Measurements from ENCODE around the gene FAM107B.
A peak's percentile ranks its signal among the peaks of the same experiment; 100 is the strongest.
"Not testable (repeated sequence)": the region's sequence is repeated elsewhere in the genome, so short reads cannot be mapped to it uniquely, and the experiment has no call there.

The FAM107B gene

DNA sequence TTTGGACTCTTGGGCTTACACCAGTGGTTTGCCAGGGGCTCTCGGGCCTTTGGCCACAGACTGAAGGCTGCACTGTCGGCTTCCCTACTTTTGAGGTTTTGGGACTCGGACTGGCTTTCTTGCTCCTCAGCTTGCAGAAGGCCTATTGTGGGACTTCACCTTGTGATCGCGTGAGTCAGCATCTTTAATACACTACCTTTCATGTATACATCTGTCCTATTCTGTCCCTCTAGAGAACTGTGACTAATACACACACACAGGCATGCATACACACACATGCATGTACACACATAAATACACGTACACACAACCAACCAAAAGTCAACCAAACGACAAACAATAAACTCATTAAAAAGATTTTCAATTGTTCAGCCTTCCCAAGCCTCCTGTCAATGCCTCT is 86.5 kb downstream of the FAM107B start:
- not testable (repeated sequence) for DNase-seq

DNA sequence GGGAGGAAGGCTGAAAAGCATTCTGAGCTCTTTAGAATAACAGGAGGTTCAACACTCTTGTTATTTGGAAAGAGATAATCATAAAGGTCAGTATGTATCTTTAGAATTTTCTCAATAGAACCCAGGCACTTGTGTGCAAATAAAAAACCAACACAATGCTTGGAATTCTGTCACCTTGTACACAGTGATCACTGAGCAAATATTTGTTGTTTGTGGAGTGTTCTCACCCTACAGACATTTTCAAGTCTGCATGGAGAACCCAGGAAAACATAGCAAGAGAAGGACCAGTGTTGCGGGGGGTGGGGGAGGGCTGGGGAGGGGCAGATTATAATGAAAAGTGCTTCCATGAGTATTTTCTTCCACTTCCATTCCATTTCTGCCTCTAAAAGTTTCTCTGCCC is 87.4 kb downstream of the FAM107B start:
- no peak for DNase-seq

DNA sequence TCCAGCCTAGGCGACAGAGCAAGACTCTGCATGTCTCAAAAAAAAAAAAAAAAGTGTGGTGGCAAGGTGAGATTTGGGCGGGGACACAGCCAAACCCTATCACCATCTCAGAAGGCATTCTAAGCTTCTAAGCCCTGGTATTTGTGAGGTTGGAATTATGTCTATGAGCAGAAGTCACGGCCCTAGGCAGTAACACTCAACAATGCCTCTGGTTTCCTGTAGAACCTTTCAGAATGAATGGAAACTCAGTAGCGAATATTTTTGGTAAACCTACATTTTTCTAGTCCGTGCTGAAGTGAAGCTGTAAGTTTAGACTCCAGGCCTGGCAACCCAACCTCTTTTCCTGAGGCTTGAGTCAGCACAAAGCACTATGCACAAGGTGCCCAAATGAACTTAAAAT is 88.3 kb downstream of the FAM107B start:
- no peak for DNase-seq

DNA sequence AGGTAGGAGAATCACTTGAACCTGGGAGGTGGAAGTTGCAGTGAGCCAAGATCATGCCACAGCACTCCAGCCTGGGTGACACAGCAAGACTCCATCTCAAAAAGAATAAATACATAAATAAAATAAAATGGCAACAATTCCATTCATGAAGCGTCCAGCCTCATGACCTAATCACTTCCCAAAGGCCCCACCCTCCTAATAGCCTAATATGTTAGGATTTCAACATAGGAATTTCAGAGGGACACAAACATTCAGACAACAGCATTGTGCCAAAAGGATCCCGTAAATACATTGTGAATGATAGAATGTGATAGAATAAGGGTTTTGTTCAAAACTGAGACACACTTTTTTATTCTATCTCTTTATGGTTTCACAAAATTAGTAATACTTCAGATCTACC is 90.3 kb downstream of the FAM107B start:
- DNase-seq: no peak

GRCh38 chr10:14683256-14683655 is 91.4 kb downstream of the FAM107B start:
- DNase-seq: no peak

DNA sequence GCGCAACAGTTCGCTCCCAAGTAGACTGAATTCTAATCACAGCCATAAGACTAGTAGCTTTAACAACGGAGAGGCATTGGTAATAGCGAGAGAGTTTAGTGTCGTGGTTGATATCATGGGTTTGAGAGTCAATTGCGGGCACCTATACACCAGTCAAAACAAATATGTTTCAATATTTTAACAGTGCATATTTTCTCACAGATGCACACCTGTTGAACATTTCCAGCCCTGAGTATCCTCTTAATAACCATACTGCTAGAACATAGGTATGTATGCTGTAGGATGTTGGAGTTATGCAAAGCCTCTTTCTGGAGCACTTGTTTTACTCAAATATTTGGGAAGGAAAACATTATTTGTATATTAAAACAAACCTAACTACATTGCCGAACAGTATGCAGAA is 92.9 kb downstream of the FAM107B start:
- DNase-seq: no peak

GRCh38 chr10:14681305-14681704 is 93.4 kb downstream of the FAM107B start:
- DNase-seq: no peak

GRCh38 chr10:14678637-14679036 is 96.1 kb downstream of the FAM107B start:
- DNase-seq: no peak

DNA sequence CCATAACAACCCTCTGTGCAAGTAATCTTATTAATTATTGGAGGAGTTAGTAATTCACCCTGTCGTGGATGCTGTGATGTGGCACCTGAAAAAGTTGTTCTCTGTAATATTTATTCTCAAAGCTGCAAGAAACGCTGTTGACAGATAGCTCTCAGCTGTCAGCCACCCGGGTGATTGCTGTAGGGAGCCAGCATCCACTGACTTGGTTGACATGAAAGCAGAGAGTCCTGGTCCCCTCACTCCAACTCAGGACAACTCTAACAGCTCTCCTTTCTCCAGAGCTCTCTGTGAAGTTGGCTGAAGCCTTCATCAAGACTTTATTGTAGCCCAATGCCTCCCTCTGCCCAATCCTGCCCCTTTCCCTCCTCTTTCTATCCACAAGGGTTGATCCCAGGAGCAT is 98.0 kb downstream of the FAM107B start:
- DNase-seq: no peak

- DNase-seq: no peak
Measured at GRCh38 chr10:14674376-14675050, 100.2 kb downstream of the FAM107B start.

DNA sequence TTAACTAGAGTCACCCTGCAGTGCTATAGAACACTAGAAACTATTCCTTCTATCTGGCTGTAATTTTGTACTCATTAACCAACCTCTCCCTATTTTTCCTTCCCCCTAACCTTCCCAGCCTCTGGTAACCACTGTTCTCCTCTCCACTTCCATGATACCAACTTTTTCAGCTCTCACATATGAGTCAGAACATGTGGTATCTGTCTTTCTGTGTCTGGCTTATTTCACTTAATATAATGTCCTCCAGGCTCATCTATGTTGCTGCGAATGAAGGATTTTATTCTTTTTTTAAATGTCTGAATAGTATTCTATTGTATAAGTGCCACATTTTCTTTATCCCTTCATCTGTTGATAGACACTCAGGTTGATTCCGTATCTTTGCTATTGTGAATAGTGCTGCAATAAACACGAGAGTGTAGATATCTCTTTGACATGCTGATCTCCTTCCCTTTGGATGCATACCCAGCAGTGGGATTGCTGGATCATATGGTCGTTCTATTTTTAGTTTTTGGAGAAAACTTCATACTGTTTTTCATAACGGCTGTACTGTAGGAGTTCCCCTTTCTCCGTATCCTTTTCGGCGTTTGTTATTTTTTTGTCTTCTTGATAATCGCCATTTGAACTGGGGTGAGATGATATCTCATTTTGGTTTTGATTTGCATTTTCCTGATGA is 101.4 kb downstream of the FAM107B start:
- DNase-seq: no peak

GRCh38 chr10:14671386-14671831 is 103.3 kb downstream of the FAM107B start:
- no peak for DNase-seq

GRCh38 chr10:14670551-14671240 is 104.0 kb downstream of the FAM107B start:
- DNase-seq: no peak

DNA sequence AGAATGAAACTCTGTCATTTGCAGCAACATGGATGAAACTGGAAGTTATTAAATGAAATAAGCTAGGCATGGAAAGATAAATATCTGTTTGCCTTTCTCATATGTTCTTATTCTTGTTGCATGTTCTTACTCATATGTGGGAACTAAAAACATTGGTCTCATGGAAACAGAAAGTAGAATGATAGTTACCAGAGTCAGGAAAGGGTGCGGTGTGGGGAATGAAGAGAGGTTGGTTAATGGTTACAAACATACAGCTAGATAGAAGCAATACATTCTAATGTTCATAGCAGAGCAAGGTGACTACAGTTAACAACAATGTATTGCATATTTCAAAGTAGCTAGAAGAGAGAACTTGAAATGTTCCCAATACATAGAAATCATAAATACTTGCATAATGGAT is 105.1 kb downstream of the FAM107B start:
- no peak for DNase-seq

DNA sequence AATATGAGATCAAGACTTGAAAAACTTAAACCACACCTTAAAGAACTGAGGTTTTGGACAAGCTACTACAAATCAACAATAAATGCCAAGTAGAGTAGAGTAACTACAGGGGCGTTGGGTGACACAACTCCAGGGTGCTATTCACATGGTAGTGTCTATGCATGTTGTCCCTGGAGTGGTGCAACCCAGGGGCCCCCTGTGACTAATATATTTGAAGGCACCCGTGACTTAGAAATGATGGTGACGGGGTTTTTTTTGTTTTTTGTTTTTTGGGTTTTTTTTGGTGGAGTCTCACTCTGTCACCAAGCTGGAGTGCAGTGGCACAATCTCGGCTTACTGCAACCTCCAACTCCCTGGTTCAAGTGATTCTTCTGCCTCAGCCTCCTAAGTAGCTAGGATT is 106.9 kb downstream of the FAM107B start:
- DNase-seq: no peak

- no peak for DNase-seq
Measured at GRCh38 chr10:14667280-14667679, 107.4 kb downstream of the FAM107B start.

GRCh38 chr10:14665865-14666857 is 108.5 kb downstream of the FAM107B start:
- DNase-seq: no peak

GRCh38 chr10:14665304-14665703 is 109.4 kb downstream of the FAM107B start:
- DNase-seq: no peak

GRCh38 chr10:14664345-14664744 is 110.4 kb downstream of the FAM107B start:
- DNase-seq: no peak

DNA sequence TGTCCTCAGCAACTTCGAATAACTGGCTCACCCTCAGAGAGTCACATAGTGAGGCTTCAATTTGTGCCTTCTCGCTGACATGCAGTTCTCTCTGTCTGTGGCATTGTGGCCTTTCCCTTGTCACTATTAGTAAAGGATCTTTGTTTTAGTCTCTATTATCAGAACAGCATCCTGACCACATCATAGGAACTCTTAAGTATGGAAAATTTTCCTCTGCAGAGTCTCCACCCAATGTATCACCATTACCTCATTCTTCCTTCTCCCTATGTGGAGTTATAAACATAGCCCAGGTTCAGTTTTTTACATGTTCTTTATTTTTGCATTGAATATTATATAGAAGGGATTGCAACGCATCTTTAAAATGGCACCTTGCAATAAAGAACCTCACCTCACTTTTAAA is 112.9 kb downstream of the FAM107B start:
- no peak for DNase-seq

GRCh38 chr10:14660831-14661230 is 113.9 kb downstream of the FAM107B start:
- DNase-seq: no peak

- DNase-seq: peak; percentile 59
Measured at GRCh38 chr10:14659626-14660196, 115.0 kb downstream of the FAM107B start.
